GM06990 (cell line): ENCODE measurements around the gene C16orf92.
A peak's percentile ranks its signal among the peaks of the same experiment; 100 is the strongest.

ENCODE experiments used
- DNase-seq: peaks from one replicate; pipeline ENCODE4 v3.0.0-alpha.2; 2011; ENCODE audit not compliant: insufficient read length; ENCODE audit errors: extremely low read depth
- H3K27me3 ChIP-seq: replicated peaks from 2 replicates; pipeline ENCODE4 v1.6.0; 2011; ENCODE audit warnings: low read length; ENCODE audit not compliant: control insufficient read depth, insufficient read depth
- H3K36me3 ChIP-seq: 2 replicates; pipeline ENCODE4 v1.5.1; 2011; ENCODE audit warnings: low read length; ENCODE audit not compliant: control insufficient read depth, insufficient read depth
- H3K4me3 ChIP-seq: replicated peaks from 2 replicates; pipeline ENCODE4 v1.5.1; 2011; ENCODE audit warnings: low read depth, mild to moderate bottlenecking, control low read depth, low read length
- TF ChIP-seq, protein P1 (sequence below): IDR thresholded peaks from 2 replicates; pipeline ENCODE4 v1.5.1; 2011; ENCODE audit warnings: low read length, control low read depth, mild to moderate bottlenecking, inconsistent platforms; ENCODE audit not compliant: insufficient read depth, poor library complexity, severe bottlenecking

Gene C16orf92

DNA sequence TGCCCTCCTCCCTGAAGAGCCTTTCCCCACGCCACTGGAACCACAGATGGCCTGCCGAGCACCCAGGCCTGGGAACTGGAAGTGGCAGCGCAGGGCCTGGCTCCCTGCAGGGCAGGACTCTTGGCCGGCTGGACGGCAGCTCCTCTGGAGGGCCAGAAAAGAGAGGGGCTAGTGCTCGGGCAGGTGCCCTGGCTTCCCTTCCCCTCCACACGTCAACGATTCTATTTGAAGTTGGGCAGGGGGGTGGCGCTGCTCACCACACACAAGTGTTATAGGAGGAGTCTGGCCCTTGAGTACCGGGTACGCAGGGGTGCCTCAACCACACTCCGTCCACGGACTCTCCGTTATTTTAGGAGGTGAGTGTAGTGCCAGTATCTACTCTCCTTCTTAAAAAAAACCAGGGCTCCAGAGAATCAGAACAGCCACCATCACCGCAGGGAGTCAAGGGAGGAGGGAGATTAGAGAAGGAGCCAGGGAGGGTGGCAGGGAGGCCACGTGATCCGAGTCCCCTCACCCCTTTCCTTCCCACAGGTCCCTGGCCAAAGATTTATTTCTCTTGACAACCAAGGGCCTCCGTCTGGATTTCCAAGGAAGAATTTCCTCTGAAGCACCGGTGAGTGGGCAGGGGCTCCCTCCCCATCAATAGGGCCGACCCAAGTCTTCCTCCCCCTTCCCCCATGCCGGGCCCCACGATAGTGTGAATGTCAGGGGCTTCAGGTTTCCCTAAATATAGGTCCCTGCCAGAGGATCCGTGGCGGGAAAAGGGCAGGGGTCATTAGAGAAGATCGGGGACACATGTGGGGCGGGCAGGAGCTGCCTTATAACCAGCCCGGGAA, 41.1 kb downstream of the C16orf92 start:
- peaks cover 20% of the 10 kb centered on the region for H3K36me3 ChIP-seq
- TF ChIP-seq, protein P1, sequence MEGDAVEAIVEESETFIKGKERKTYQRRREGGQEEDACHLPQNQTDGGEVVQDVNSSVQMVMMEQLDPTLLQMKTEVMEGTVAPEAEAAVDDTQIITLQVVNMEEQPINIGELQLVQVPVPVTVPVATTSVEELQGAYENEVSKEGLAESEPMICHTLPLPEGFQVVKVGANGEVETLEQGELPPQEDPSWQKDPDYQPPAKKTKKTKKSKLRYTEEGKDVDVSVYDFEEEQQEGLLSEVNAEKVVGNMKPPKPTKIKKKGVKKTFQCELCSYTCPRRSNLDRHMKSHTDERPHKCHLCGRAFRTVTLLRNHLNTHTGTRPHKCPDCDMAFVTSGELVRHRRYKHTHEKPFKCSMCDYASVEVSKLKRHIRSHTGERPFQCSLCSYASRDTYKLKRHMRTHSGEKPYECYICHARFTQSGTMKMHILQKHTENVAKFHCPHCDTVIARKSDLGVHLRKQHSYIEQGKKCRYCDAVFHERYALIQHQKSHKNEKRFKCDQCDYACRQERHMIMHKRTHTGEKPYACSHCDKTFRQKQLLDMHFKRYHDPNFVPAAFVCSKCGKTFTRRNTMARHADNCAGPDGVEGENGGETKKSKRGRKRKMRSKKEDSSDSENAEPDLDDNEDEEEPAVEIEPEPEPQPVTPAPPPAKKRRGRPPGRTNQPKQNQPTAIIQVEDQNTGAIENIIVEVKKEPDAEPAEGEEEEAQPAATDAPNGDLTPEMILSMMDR, result peak; percentile 48
- H3K4me3 ChIP-seq, result peak overlapping the region; percentile 95
- no peaks in the 10 kb centered on the region for H3K27me3 ChIP-seq
- DNase-seq, result peak; percentile 64

DNA sequence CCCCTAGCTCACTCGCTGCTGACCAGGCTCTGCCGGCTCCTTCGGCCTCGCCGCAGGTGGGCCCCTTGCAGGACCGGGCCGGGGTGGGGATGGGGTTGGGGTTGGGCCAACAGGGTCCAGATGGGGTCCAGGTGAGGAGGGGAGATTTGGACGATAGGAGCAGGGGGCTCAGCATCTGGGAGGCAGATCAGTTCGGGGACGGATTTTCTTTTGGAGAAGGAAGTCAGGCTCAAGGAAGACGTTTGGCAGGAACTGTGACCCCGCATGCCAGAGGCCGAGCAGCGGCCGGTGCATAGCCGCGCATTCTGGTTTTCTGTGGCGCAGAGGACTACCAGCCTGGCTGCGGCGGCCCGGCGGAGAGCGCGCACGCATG, 41.7 kb downstream of the C16orf92 start:
- DNase-seq, result no peak
- TF ChIP-seq, protein P1, result no peak
- H3K36me3 ChIP-seq, result peaks cover 26% of the 10 kb centered on the region
- H3K4me3 ChIP-seq, result peak overlapping the region; percentile 95
- no peaks in the 10 kb centered on the region for H3K27me3 ChIP-seq

DNA sequence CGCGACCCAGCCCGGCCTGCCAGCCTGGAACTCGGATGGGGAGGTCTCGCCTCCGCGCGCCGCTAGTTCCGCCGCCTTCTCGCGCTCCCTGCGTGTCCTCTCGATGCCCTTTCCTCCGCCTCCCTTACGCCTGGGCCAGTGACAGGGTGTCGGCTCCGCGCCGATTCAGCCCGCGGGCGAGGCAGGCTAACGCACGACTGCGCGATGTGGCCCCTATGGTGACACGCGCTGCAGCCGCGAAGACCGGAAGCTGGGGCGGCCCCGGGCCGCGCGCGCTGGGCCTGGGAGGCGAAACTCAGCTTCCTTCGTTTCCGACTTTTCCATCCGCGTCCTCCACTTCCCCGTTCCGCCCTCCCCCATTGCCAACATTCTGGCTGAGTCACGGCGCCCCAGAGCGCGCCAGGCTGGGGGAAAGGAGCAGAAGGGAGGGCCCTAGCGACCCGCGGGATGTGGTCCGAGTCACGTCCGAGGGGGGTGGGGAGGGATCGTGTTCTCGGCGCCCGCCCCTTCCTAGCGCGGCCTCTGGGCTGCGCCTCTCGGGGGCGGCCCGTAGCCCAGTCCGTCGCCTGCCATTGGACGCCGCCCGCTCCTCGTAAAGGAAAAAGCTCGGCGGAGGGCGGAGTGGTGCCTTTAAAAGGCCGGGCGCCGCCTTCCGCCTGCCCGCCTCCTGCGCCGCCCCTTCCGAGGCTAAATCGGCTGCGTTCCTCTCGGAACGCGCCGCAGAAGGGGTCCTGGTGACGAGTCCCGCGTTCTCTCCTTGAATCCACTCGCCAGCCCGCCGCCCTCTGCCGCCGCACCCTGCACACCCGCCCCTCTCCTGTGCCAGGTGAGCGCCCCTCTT, 42.3 kb downstream of the C16orf92 start, which contains the start of gene ALDOA:
Gene ALDOA, plus strand, starts transcription at position 659 of the 841 bp plus-strand sequence. CDS start 1,138 bp downstream, outside the sequence.
- peaks cover 32% of the 10 kb centered on the region for H3K36me3 ChIP-seq
- H3K4me3 ChIP-seq, result peak within 1 kb of the TSS; percentile 95
- TF ChIP-seq, protein P1, result no peak
- peak; percentile 98 for DNase-seq
- H3K27me3 ChIP-seq, result no peaks in the 10 kb centered on the region

DNA sequence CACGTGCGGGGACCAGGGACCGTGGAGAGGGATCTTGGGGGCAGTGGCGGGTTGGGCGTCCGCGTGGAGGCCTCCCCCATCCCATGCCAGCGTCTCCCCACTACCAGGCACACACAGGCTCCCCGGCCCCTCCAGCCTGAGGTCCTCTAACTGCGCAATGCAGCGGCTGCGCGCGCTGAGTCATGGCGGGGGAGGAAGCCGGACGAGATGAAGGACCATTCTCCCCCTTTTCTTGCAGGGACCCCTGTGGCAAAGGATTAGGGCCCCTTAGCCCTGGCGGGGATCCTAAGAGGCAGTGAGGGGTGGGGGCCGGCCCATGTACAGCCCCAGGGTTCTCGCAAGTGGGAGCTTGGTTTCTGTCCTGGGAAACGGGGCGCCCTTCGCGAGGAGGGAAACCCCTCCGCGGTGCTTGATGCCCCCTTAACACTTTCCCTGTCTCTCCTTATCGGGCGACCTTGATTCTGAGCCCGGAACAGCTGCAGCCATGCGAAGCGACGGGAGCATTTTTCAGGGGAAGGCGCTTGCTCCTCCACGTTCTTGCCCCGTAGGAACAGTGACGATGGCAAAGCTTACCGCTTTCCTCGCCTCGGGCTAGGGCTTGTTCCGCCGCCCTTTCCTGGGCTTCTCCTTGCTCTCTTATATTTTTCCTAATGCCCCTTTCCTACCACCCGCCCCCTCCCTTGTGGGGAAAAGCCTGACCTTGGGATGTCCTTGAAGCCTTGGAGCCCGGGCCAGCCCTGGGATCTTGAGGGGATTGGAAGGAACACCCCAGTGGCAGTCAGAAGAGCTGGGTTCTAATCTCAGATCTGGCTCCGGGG, 43.2 kb downstream of the C16orf92 start:
- H3K36me3 ChIP-seq, result peaks cover 36% of the 10 kb centered on the region
- TF ChIP-seq, protein P1, result no peak

DNA sequence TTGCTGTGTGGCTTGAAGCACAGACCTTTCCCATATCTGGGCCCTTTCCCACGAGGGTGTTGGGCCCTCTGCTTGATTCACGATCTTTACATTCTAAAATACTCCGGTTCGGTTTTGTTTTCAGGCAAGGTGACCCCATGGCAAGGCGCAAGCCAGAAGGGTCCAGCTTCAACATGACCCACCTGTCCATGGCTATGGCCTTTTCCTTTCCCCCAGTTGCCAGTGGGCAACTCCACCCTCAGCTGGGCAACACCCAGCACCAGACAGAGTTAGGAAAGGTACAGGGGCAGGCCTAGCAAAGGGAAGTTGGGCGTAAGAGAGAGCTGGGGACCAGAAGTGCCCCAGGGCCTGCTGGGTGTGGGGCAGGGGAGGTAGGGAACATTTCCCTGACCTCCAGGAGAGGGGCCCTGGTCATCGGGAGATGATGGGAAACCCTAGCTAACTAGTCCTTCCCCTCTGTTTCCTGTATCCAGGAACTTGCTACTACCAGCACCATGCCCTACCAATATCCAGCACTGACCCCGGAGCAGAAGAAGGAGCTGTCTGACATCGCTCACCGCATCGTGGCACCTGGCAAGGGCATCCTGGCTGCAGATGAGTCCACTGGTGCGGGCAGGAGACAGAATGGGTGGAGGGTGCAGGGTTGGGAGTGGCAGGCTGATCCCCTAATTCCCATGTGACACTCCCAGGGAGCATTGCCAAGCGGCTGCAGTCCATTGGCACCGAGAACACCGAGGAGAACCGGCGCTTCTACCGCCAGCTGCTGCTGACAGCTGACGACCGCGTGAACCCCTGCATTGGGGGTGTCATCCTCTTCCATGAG, 44.0 kb downstream of the C16orf92 start:
- TF ChIP-seq, protein P1, result no peak

More for the DNA sequence above, 43.2 kb downstream of the C16orf92 start:
- peak overlapping the region; percentile 95 for H3K4me3 ChIP-seq
- DNase-seq, result no peak
- H3K27me3 ChIP-seq, result no peaks in the 10 kb centered on the region

More for the DNA sequence above, 44.0 kb downstream of the C16orf92 start:
- peak overlapping the region; percentile 95 for H3K4me3 ChIP-seq
- peaks cover 36% of the 10 kb centered on the region for H3K36me3 ChIP-seq
- no peak for DNase-seq
- H3K27me3 ChIP-seq, result no peaks in the 10 kb centered on the region
